Measurements from ENCODE around the gene ACLY. TPM values are rescaled to one million over a fixed set of nuclear protein-coding genes. Genes with fewer than 3 reads are reported as not detected.
A peak's percentile ranks its signal among the peaks of the same experiment; 100 is the strongest.
"Not testable (repeated sequence)": the region's sequence is repeated elsewhere in the genome, so short reads cannot be mapped to it uniquely, and the experiment has no call there.

ACLY gene
- total RNA-seq, 1 donor from 2014 or later, result 422 TPM

GRCh38 chr17:41837761-41838538 lies 80.8 kb downstream of the ACLY start, which contains the start of gene KLHL10:
Gene KLHL10 (plus strand): TSS chr17:41837825. CDS start chr17:41837933, 108 bp downstream.
- TF ChIP-seq CTCF (conservative IDR thresholded peaks at IDR 0.05), result no peak
- Mint-ChIP-seq H3K4me1 (peaks cover 12% of the 10 kb centered on the region), H3K9me3 (no peaks in the 10 kb centered on the region), H3K36me3 (ENCODE audit: low read depth) (peaks cover under 1% of the 10 kb centered on the region), H3K4me3 (peak within 1 kb of the TSS; percentile 87), H3K27me3 (ENCODE audit: low read depth) (no peaks in the 10 kb centered on the region), H3K27ac (ENCODE audit: unreplicated experiment) (no peak within 1 kb of the TSS)
- DNase-seq (ENCODE audit: low read depth, low spot score), result no peak

DNA sequence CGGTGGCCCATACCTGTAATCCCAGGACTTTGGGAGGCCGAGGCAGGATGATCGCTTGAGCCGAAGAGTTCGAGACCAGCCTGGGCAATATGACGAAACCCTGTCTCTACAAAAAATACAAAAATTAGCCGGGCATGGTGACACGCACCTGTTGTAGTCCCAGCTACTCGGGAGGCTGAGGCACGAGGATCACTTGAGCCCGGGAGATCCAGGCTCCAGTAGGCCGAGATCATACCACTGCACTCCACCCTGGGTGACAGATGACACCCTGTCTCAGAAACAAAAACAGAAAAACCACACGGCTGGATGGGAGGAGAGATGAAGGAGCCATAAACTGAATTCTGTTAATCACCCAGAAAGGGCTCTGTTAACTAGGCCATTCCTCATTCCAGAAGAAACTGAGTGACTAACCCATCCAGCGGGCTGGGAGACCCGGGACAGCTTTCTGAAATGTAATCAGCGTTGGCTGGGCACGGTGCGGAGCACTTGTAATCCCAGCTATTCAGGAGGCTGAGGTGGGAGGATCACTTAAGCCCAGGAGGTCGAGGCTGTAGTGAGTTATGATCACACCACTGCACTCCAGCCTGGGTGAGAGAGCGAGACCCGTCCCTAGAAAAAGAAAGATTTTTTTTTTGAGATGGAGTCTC lies 82.1 kb downstream of the ACLY start:
- peak overlapping the region; percentile 87 for H3K4me3 Mint-ChIP-seq
- no peaks in the 10 kb centered on the region for H3K27me3 Mint-ChIP-seq (ENCODE audit: low read depth)
- H3K36me3 Mint-ChIP-seq (ENCODE audit: low read depth), result peaks cover 2% of the 10 kb centered on the region
- TF ChIP-seq CTCF (conservative IDR thresholded peaks at IDR 0.05), result no peak
- no peak overlapping the region for H3K27ac Mint-ChIP-seq (ENCODE audit: unreplicated experiment)
- peaks cover 12% of the 10 kb centered on the region for H3K4me1 Mint-ChIP-seq
- no peaks in the 10 kb centered on the region for H3K9me3 Mint-ChIP-seq
- DNase-seq (ENCODE audit: low read depth, low spot score), result no peak

DNA sequence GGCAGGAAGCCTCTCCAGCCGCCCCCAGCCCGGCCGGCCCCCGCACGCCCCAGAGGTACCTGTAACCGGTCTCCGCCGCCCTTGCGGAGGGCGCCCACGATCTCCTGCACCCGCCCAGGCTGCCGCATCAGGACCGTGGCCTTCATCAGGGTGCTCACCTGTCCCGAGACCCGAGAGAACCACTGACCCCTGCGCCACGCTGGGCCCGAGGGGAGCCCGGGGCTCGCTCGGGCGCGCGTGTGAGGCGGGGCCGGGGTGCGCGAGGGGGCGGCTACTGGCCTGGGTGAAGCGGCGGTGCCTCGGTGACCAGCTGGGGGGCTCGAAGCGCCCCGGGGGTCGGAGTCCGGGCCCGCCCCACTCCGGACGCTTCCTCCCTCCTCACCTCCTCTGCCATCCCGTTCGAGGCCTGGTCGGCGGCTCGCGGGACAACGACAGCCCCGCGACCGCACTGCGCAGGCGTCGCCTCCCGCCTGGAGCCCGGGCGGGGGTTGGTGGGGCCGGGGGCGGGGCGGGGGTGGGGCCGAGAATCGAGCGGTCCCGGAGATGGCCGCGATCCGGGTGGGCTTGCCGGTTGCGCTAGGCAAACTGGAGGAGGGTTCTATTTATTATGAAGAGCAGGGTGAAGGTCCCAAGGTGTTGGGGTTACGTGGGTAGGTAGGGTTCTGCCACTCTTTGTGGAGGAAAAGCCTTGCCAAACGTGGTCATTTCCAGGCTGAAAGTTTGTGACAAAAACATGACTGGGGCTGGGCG lies 82.8 kb downstream of the ACLY start, which contains the start of gene NT5C3B:
TSS of gene NT5C3B (minus strand) at position 433 of the 750 bp plus-strand sequence. CDS start at position 394, 39 bp downstream.
- no peaks in the 10 kb centered on the region for H3K9me3 Mint-ChIP-seq
- H3K27ac Mint-ChIP-seq (ENCODE audit: unreplicated experiment), result peak within 1 kb of the TSS; percentile 7
- peaks cover 12% of the 10 kb centered on the region for H3K4me1 Mint-ChIP-seq
- peak; percentile 56 for DNase-seq (ENCODE audit: low read depth, low spot score)
- peak within 1 kb of the TSS; percentile 93 for H3K4me3 Mint-ChIP-seq
- H3K36me3 Mint-ChIP-seq (ENCODE audit: low read depth), result peaks cover 2% of the 10 kb centered on the region
- TF ChIP-seq CTCF (conservative IDR thresholded peaks at IDR 0.05), result no peak
- H3K27me3 Mint-ChIP-seq (ENCODE audit: low read depth), result no peaks in the 10 kb centered on the region

GRCh38 chr17:41835214-41835799 lies 83.4 kb downstream of the ACLY start:
- peaks cover 5% of the 10 kb centered on the region for H3K36me3 Mint-ChIP-seq (ENCODE audit: low read depth)
- peak overlapping the region; percentile 93 for H3K4me3 Mint-ChIP-seq
- no peaks in the 10 kb centered on the region for H3K27me3 Mint-ChIP-seq (ENCODE audit: low read depth)
- H3K9me3 Mint-ChIP-seq, result no peaks in the 10 kb centered on the region
- DNase-seq (ENCODE audit: low read depth, low spot score), result no peak
- no peak for TF ChIP-seq CTCF (conservative IDR thresholded peaks at IDR 0.05)
- peak overlapping the region; percentile 7 for H3K27ac Mint-ChIP-seq (ENCODE audit: unreplicated experiment)
- H3K4me1 Mint-ChIP-seq, result peaks cover 12% of the 10 kb centered on the region

- H3K4me3 Mint-ChIP-seq; H3K36me3 Mint-ChIP-seq (ENCODE audit: low read depth); H3K27me3 Mint-ChIP-seq (ENCODE audit: low read depth); H3K4me1 Mint-ChIP-seq; DNase-seq (ENCODE audit: low read depth, low spot score); H3K9me3 Mint-ChIP-seq: not testable (repeated sequence)
- peak overlapping the region; percentile 66 for H3K27ac Mint-ChIP-seq (ENCODE audit: unreplicated experiment)
These were observed 88.8 kb downstream of the ACLY start for GRCh38 chr17:41829961-41830360.

Measured in neural crest cell (in vitro differentiated cells).